T-helper 22 cell (primary cell): ENCODE data around the gene MTMR1.

Source experiments
- DNase-seq: peaks from one replicate; pipeline ENCODE4 v3.0.0-alpha.2; 2020; ENCODE audit warnings: low read depth

Gene MTMR1

DNA sequence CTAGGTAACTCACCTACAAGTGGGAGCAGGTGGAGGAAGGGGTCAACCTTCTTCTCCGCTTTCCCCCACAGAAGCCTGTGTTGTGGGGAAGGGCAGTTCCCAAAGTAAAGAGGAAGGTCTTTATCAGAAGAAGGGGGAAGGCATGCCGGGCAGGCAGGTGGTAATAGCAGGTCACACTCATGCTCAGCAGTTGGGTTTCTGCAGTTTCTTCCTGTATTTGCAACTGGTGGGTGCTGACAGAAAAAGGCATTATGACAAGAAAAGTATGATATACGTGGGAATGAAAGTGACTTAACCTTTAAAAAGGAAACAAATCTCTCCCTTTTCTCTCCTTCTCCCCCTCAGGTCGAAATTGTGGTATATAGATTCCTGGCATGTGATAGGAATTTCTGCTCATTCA lies 3.7 kb downstream of the MTMR1 start:
- DNase-seq: no peak

- no peak for DNase-seq
These were observed 4.4 kb downstream of the MTMR1 start for GRCh38 chrX:150697641-150698040.

DNA sequence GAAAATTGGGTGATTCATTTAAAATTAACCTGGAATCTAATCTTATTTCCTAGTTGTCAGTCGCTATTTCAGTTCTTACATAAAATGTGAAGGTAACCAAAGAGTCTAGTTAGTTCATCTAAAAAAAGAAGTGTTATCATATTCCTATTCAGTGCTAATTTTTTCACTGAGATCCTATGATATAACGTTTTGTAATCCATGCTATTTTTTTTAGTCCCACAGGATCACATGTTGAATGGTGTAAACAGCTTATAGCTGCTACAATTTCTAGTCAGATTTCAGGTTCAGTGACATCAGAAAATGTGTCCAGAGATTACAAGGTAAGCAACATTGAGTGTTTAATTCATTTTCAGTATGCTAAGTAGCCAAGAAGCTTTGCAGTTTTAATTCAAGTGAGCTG lies 5.8 kb downstream of the MTMR1 start:
- no peak for DNase-seq

- DNase-seq: no peak
These were observed 6.9 kb downstream of the MTMR1 start for GRCh38 chrX:150700107-150700506.

GRCh38 chrX:150701377-150701776 lies 8.2 kb downstream of the MTMR1 start:
- no peak for DNase-seq

GRCh38 chrX:150702966-150703694 lies 9.9 kb downstream of the MTMR1 start:
- DNase-seq: no peak

GRCh38 chrX:150703695-150703974 lies 10.4 kb downstream of the MTMR1 start:
- DNase-seq: no peak

GRCh38 chrX:150704030-150704613 lies 10.9 kb downstream of the MTMR1 start:
- no peak for DNase-seq

GRCh38 chrX:150712619-150713018 lies 19.4 kb downstream of the MTMR1 start:
- DNase-seq: no peak

DNA sequence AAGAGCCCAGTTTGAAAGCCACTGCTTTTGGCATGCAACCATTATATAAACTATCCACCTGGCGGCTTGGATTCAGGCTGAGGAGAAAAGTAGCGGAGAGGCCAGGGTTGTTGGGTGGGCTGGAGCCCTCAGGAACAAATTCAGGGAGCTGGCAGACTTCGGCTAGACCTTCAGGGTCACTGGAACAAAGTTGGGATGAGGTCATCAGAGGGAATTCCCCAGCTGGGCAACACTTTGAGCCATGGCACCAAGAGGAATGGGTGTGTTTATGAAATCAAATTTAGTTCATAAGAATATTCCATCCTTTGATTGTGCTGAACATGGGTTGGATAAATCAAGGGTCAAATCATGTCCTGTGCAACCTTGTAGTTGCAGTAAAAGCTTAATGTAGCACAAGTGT lies 22.0 kb downstream of the MTMR1 start:
- DNase-seq: no peak

GRCh38 chrX:150719621-150720020 lies 26.4 kb downstream of the MTMR1 start:
- DNase-seq: no peak

DNA sequence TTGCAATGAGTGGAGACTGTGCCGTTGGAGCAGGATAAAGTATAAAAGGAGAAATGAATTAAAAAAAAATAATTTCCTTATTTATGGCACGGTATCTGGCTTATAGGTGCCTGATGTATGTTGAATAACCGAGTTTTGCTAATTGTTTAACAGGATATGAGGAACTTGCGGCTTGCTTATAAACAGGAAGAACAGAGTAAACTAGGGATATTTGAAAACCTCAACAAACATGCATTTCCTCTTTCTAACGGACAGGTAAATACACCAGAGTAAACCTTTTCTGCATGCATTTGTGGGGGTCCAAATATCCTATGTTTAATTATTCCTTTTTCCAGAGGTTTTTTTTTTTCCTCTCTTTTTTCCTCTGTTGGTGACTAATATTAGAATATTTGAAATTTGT lies 36.8 kb downstream of the MTMR1 start:
- no peak for DNase-seq

- DNase-seq: no peak
These were observed 37.5 kb downstream of the MTMR1 start for GRCh38 chrX:150730719-150731118.

GRCh38 chrX:150731795-150732194 lies 38.6 kb downstream of the MTMR1 start:
- no peak for DNase-seq

- DNase-seq: no peak
These were observed 43.3 kb downstream of the MTMR1 start for GRCh38 chrX:150736475-150736874.

DNA sequence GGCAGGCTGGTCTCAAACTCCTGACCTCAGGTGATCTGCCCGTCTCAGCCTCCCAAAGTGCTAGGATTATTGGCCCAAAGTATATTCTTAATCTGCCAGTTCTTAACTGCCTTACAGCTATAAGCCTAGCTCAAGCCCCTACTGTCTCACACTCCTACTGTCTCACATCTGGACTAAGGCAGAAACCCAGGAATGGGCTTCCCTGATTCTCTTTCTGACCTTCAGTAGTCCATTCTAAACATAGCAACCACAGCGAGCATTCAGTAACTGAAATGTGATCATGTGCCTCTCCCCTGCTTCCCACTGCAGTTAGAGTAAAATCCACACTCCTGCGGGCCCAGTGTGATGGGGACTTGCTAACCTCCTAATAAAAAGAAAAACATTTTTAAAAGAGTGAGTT lies 58.9 kb downstream of the MTMR1 start:
- DNase-seq: no peak

GRCh38 chrX:150753357-150753756 lies 60.2 kb downstream of the MTMR1 start:
- DNase-seq: no peak

DNA sequence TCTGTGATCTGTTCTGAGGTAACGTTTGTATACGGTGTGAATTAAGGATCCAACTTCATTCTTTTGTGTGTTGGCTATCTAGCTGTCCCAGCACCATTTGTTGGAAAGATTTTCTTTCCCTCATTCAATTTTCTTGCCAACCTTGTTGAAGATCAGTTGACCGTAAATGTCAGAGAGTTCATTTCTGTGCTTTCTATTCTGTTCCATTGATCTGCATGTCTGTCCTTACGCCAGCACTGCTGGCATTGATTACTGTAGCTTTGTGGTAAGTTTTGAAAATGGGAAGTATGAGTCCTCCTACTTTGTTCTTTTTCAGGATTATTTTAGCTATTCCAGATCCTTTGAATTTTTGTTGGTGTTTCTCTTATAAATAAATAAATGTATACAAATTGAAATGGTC lies 60.8 kb downstream of the MTMR1 start:
- DNase-seq: no peak

GRCh38 chrX:150757371-150757770 lies 64.2 kb downstream of the MTMR1 start:
- no peak for DNase-seq

GRCh38 chrX:150759568-150760416 lies 66.6 kb downstream of the MTMR1 start:
- no peak for DNase-seq

DNA sequence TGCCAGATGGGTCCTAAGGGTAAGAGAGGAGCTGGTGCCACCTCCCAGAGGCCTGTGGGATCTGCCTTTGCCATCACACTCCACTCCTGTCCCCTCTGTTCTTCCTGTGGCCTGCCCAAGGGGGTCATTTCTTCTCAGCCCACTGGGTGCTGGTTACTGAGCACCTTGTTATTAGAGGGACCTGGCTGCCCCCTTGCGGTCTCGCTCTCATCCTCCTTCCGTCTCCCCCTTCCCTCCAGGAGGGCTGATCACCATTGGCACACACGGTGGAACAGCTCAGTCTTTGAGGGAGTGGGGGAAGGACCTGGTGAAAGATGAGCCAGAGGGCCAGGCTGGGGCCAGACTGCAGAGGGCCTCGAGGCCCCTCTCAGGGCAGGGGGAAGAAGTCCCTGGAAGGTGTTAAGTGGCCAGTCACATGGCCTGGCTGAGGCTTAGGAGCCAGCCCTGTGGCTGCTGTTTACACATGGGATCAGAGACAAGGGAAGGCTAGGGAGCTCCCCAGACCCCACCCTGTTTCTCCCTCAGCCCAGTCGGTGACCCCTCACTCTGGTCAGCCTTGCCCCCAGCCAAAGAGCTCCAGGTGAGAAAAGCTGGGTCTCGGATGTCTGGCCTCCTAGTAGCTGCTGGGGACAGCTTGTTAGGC lies 68.1 kb downstream of the MTMR1 start:
- no peak for DNase-seq

DNA sequence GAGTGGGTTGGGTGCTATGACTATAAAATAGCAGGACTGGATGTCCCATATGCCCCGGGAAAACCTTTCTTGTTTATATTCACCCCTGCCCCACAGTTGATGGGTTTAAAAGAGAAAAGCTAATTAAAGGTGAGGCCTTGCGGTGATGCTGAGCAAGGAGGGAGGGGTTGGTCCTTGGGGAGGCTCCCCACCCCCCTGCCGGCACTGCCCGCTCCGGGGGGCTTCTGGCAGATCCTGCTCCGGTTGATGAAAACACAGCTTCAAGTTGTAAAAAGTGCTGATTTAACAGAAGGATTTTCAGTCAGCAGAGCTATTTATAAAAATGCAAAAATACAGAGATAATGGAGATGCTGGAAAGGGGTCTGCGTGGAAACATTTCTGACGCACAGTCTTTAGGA lies 68.6 kb downstream of the MTMR1 start:
- DNase-seq: no peak
